ENCODE measurements around the gene COPS6. TPM values are rescaled to one million over a fixed set of nuclear protein-coding genes. Genes with fewer than 3 reads are reported as not detected.

Gene COPS6
- total RNA-seq, result 50.4 TPM

DNA sequence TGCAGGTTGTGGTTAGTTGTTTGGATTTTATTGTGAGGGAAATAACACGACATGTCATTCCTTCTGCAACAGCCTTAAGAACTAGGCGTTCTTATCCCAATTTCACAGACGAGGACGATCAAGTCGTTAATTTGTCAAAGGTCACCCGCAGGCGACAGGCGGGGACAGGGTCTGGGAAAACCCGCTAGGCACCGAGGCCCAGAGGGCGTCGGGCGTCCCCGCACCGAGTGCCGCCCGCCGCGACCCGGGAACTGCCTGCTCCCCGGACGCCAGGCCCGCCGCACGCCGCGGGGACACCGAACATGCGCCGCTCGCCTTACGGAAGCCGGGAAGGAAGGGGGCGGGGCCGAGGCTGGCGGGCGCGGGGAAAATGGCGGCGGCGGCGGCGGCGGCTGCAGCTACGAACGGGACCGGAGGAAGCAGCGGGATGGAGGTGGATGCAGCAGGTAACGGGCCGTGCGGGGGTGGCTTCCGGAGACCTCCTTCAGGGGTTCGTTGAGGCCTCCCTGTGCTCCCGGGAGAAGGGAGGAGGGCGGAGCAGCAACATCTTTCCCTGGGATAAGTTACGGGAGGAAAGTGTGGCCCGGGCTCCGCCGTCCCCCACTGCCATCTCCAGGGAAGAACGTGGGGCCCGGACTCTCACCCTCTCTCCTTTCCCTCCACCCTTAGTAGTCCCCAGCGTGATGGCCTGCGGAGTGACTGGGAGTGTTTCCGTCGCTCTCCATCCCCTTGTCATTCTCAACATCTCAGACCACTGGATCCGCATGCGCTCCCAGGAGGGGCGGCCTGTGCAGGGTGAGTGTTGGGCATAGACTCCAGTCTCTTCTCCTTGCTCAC, at the start of gene COPS6:
Gene COPS6 (plus strand): TSS at position 349 of the 837 bp plus-strand sequence. CDS start 22 bp downstream, at position 371.
- DNase-seq, result peak; percentile 90

- DNase-seq, result no peak
Measured at GRCh38 chr7:100040575-100040974, 48.2 kb upstream of the COPS6 start.

GRCh38 chr7:100044718-100045117, 44.1 kb upstream of the COPS6 start:
- no peak for DNase-seq

- DNase-seq, result no peak
Measured at GRCh38 chr7:100048680-100049079, 40.1 kb upstream of the COPS6 start.

DNA sequence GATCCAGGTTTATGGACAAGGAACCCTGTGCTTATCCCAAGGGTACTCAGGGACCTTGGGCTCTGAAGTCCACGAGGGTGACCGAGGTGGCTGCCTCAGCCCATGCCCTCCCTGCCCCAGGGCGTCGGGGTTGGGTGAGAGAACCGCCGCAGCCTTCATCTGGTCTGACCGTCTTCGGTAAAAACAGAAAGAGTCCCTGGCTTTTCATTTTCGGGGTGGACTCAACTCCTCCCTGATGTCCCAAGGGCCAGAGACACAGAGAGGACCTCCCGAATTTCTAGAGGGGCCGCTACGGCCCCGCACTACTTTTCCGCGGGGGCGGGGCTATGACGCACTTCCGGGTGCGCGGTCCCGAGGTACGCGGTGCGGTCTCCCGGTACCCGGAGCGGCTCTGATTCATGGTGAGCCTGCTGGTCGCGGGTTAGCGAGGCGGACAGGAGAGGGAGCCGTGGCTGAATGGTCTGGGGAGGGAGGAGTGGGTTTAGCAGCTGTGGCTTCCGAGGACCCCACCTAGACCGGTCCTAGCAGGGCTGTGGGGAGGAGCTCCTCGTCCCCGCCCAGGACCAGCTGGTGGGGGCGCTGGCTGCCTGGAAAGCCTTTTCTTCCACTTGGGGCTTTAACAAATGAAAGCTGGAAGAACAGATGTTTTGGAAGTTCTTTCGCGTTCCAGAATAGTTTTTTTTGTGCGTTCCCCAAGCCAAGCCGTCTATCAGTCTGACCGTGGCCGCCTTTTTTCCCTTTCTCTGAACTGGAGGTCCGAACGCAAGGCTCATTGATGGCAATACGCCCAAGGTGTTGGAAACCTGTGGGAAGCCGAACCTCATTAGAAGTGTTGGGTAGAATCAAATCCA, 39.1 kb upstream of the COPS6 start, which contains the start of gene ZSCAN21:
Gene ZSCAN21 (plus strand): TSS at position 334 of the 851 bp plus-strand sequence. CDS start 7,233 bp downstream, outside the sequence.
- DNase-seq, result peak; percentile 95

- DNase-seq, result no peak
Measured at GRCh38 chr7:100051611-100052010, 37.2 kb upstream of the COPS6 start.

DNA sequence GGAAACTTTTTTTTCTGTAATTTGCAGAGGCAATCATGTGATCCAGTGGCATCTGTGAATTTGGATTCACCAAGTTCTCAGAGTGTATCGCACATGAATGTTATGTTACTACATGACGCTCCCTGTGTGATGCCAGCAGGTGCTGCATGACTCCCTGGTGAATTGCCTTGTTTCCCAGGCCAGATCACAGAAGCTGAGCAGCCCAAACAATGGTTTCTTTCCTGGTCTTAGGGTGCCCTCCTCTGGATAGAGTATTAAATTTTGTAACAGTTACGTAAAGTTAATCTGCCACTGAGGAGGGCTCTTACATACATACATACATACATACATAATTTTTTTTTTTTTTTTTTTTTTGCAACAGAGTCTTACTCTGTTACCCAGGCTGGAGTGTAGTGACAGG, 35.6 kb upstream of the COPS6 start:
- peak; percentile 94 for DNase-seq

- DNase-seq, result no peak
Measured at GRCh38 chr7:100057006-100057405, 31.8 kb upstream of the COPS6 start.

GRCh38 chr7:100059251-100059739, 29.5 kb upstream of the COPS6 start:
- no peak for DNase-seq

DNA sequence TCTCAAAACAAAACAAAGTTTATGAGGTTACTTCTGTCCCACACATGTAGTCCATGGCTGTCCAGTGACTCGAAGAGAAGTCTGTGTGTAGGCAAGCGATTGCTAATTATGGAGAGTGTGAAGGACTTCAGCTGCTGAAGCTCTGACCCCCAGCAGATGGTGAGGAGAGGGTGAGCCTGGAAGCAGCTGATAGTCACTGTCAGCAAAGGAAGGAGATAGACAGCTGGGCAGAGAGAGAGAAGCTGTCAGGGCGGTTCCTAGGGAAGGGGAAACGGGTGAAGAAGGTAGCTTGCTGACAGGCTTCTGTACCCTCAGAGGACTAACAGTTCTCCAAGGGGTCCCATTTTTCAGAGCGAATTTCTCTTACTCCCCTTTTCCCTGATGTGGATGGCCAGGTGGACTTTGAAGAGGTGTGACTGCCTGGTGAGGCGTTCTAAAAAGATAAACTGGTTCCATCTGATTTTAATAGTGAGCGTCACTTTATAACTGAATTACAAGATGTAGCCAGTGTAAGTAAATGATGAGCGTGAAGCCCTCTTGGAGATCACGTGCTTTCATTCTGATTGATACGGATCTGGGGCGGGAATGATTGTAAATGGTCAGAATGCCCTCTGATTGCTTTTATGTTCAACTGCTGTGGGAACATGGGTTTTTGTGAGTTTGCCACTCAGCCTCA, 27.1 kb upstream of the COPS6 start:
- peak; percentile 79 for DNase-seq

- no peak for DNase-seq
Measured at GRCh38 chr7:100063376-100063775, 25.4 kb upstream of the COPS6 start.

GRCh38 chr7:100064162-100064561, 24.6 kb upstream of the COPS6 start:
- no peak for DNase-seq

- peak; percentile 49 for DNase-seq
Measured at GRCh38 chr7:100065452-100066186, 23.1 kb upstream of the COPS6 start.

GRCh38 chr7:100066953-100067352, 21.8 kb upstream of the COPS6 start:
- DNase-seq, result no peak

DNA sequence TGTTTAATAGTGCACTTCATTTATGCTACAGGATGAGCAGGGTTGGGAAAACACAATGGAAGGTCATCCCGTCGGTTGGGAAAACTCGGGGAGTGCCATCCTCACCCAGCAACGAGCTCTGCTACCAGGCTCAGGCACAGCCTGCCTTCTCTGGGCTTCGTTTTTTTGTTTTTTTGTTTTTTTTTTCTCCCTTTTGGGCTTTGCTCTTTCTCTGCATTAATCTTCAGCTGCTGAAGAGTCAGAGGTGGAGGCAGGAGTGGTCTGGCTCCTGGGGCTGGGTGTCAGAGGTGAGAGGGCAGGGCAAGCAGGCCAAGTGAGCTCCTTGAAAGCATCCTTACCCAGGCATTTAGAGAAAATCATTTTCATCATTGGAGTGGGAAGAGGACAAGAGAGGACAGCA, 18.8 kb upstream of the COPS6 start:
- DNase-seq, result no peak

DNA sequence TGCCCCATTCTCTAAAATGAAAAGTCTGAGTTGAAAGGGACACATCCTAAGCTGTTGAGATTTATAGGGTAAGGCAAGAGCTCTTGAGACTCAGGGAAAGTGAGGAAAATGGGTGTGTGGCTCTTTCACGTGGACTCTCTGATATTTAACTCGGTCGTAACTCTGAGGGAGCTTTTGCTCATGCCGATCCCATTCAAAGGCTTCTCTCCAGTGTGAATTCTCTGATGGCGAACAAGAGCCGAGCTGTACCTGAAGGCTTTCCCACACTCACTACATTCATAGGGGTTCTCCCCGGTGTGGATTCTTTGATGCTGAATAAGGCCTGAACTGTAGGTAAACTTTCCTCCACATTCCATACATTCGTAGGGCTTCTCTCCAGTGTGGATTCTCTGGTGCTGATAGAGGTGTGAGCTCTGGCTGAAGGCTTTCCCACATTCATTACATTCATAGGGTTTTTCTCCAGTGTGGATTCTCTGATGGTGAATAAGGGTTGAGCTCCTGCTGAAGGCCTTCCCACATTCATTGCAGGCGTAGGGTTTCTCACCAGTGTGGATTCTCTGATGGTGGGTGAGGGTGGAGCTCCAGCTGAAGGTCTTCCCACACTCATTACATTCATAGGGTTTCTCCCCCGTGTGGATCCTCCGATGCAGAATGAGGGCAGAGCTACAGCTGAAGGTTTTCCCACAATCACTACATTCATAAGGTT, 17.6 kb upstream of the COPS6 start:
- DNase-seq, result no peak

GRCh38 chr7:100072462-100072861, 16.3 kb upstream of the COPS6 start:
- no peak for DNase-seq

- DNase-seq, result no peak
Measured at GRCh38 chr7:100074841-100075240, 13.9 kb upstream of the COPS6 start.

- no peak for DNase-seq
Measured at GRCh38 chr7:100075418-100075817, 13.4 kb upstream of the COPS6 start.

DNA sequence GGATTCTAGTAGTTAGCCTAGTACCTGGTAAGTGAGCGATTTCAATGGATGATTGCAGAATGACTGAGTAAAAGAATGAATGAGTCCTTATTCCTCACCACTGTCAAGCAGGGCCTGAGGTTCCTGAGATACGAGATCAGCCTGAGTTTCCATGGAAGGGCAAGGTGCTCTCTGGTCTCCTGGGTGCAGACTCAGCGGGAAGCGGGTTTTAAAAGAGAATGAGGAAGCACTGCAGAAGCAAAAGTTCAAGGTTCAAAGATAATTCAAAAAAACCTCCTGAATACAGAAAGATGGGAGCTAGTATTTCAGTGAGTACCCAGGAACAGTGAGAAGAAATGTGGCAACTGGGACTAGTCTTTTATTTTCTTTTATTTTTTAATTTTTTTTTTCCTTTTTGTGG, 11.6 kb upstream of the COPS6 start:
- DNase-seq, result no peak

- no peak for DNase-seq
Measured at GRCh38 chr7:100079024-100079560, 9.7 kb upstream of the COPS6 start.
